NB4 (cell line): ENCODE measurements around the gene PIK3IP1.

Experiments
- CTCF ChIP-seq: IDR thresholded peaks from one replicate; pipeline ENCODE4 v1.5.1; 2012; ENCODE audit warnings: low read depth, low read length
- POLR2A ChIP-seq: IDR thresholded peaks from 2 replicates; pipeline ENCODE4 v1.6.1; 2011; ENCODE audit warnings: mild to moderate bottlenecking; ENCODE audit not compliant: insufficient read length; ENCODE audit errors: extremely low read depth

GRCh38 chr22:31333641-31334040, 41.4 kb upstream of the PIK3IP1 start:
- TF ChIP-seq CTCF (no peak), POLR2A (no peak)
